Mesothelial cell of epicardium (in vitro differentiated cells): ENCODE measurements around the gene ASF1B. TPM values are rescaled to one million over a fixed set of nuclear protein-coding genes. Genes with fewer than 3 reads are reported as not detected.
A peak's percentile ranks its signal among the peaks of the same experiment; 100 is the strongest.

Experiments used
- DNase-seq, 2 experiments: peaks; one replicate each; pipeline ENCODE4 v3.0.0; 2021; ENCODE audit warnings: low spot score in 2 of 2; ENCODE audit not compliant: unreplicated experiment in 2 of 2
- H3K27ac Mint-ChIP-seq: 2 replicates; pipeline ENCODE4 v1.8.0; 2021; ENCODE audit warnings: mixed read lengths
- H3K27me3 Mint-ChIP-seq: 2 replicates; pipeline ENCODE4 v1.8.0; 2021; ENCODE audit warnings: low read depth, mixed read lengths
- H3K36me3 Mint-ChIP-seq: 2 replicates; pipeline ENCODE4 v1.8.0; 2021; ENCODE audit warnings: mixed read lengths
- H3K4me1 Mint-ChIP-seq: 2 replicates; pipeline ENCODE4 v1.8.0; 2021; ENCODE audit warnings: mixed read lengths
- H3K4me3 Mint-ChIP-seq: 2 replicates; pipeline ENCODE4 v1.8.0; 2021; ENCODE audit warnings: mild to moderate bottlenecking, moderate library complexity, mixed read lengths
- H3K9me3 Mint-ChIP-seq: 2 replicates; pipeline ENCODE4 v1.8.0; 2021; ENCODE audit warnings: mixed read lengths
- CTCF ChIP-seq: fragments of 200-600 bp; sonication (generic); IDR thresholded peaks from one replicate; pipeline ENCODE4 v1.5.0; 2021; ENCODE audit warnings: antibody characterized with exemption; ENCODE audit not compliant: unreplicated experiment
- total RNA-seq: library from RNA; stranded (reverse); gene quantifications from 3 replicates; pipeline ENCODE4 v1.2.1, GENCODE V29; 2021

The ASF1B gene
- total RNA-seq, 1 donor from 2014 or later = 8.4 TPM

DNA sequence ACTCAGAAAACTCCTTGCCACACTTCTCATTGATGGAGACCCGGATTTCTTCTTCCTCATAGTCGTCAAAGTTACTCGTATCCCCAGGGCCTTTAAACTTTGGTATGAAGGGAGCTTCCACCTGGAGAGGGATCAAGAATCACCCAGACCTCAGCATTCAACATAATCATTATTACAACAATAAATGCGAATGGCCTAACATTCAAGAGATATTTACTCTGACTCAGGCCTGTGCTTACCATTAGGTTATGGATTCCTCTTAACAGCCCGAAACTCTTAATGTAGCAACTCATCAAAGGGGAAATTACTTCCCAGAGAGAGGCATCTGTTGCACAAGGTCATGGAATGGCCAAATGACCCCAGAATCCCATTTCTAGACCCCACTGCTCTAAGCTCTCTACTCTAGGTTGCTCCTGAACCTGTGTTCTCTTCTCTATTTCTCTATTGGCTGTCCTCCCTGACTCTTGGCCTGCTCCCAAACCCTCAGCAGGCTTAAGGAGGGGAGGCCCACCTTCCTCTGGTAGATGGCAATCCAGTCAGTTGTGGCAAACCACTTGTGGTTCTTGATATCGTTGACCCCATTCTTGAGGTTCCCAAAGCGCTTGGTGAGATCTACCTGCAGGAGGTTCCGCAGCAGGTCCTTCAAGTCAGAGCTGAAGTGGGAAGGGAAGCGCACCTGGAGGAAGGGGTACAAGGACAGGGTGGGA, 43.1 kb downstream of the ASF1B start:
- Mint-ChIP-seq H3K9me3 (peaks cover 4% of the 10 kb centered on the region), H3K4me3 (peak overlapping the region; percentile 36), H3K27ac (no peak overlapping the region), H3K4me1 (peaks cover 14% of the 10 kb centered on the region), H3K36me3 (peaks cover 29% of the 10 kb centered on the region), H3K27me3 (no peaks in the 10 kb centered on the region)
- no peak for DNase-seq
- no peak for TF ChIP-seq CTCF

- Mint-ChIP-seq H3K27ac (peak overlapping the region; percentile 99), H3K27me3 (no peaks in the 10 kb centered on the region), H3K4me1 (peaks cover 14% of the 10 kb centered on the region), H3K9me3 (peaks cover 4% of the 10 kb centered on the region), H3K36me3 (peaks cover 27% of the 10 kb centered on the region), H3K4me3 (peak overlapping the region; percentile 97)
- DNase-seq = no peak
- TF ChIP-seq CTCF = no peak
These were observed 44.5 kb downstream of the ASF1B start for GRCh38 chr19:14091813-14092462.

DNA sequence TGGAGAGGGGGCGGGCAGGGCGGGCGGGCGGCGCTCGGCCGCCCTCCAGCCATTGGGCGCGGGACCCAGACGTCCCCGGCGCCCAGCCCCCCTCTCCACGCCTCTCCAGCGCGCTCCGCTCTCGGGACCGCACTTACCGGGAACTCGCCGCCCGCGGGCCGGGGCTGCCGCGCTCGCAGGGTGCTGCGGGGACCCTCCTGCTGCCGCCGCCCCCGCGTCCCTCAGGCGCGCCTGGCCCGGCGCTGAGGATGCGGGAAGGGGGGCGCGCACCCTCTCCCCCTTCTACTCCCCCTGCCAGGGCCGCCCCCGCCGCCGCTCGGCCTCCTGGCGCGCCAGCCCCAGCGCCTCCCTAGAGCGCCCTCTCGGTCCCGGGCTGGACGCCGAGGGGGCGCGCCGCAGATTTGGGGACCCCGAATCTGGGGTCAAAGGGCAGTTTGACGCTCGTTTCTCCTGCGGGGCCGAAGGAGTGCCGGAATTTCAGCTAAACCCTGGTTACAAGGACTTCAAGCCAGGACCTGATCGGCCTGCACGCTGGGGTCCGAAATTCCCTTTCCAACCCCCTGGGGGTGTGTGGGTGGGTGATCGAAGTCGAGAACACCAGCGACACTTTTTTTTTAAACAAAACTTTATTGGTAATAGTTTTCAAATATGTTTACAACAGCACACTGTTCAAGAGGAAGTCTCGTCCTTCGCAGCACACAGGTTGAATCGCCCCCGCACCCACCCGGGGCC, 45.1 kb downstream of the ASF1B start:
- Mint-ChIP-seq H3K4me1 (peaks cover 14% of the 10 kb centered on the region), H3K9me3 (peaks cover 4% of the 10 kb centered on the region), H3K4me3 (peak overlapping the region; percentile 97), H3K27ac (peak overlapping the region; percentile 99), H3K27me3 (no peaks in the 10 kb centered on the region), H3K36me3 (peaks cover 22% of the 10 kb centered on the region)
- peak; percentile 70 to 77 for DNase-seq
- TF ChIP-seq CTCF = no peak

GRCh38 chr19:14090509-14091080, 45.8 kb downstream of the ASF1B start, which contains the start of gene SAMD1:
SAMD1 (minus strand) TSS chr19:14090751.
- peak within 1 kb of the TSS; percentile 99 for H3K27ac Mint-ChIP-seq
- H3K9me3 Mint-ChIP-seq = peaks cover 4% of the 10 kb centered on the region
- TF ChIP-seq CTCF = no peak
- H3K4me1 Mint-ChIP-seq = peaks cover 14% of the 10 kb centered on the region
- H3K4me3 Mint-ChIP-seq = peak within 1 kb of the TSS; percentile 97
- DNase-seq = peak; percentile 78 to 86
- H3K36me3 Mint-ChIP-seq = peaks cover 22% of the 10 kb centered on the region
- no peaks in the 10 kb centered on the region for H3K27me3 Mint-ChIP-seq

DNA sequence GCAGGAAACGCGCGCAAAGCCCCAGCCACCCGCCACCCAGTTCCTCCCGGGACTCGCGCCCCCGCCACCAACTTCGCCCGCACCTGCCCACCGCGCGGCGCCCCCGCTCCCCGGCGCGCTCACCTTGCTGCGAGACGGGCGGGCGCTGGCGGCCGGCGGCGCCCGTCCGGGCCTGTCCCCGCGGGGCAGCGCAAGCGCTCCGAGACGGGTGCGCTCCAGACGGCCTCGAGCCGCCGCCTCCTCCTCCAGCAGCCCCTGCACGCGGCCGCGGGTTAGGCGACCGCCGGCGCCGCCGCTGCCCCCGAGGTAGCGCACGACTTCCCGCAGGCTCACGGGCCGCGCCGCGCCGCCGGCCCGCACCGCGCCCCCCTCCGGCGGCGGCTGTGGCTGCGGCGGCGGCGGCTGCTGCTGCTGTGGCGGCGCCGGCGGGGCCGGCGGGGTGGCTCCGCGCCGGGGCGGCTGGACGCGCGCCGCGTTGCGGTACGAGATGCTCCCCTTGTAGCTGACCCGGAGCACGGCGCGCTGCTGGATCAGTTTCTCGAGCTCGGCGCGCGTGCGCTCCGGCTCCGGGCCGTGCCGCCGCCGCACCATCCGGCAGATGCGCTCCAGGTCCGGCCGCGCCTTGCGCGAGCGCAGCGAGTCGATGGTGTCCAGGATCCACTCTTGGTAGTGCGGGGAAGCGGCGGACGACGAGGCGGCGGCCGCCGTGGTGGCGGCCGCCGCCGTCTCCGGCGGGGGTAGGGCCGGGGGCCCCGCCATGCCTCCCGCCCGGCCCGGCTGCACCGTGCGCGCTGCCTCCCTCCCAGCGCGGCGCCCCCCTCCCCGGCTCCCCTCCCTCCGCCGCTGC, 46.5 kb downstream of the ASF1B start:
- H3K9me3 Mint-ChIP-seq = peaks cover 4% of the 10 kb centered on the region
- H3K4me3 Mint-ChIP-seq = peak overlapping the region; percentile 78
- peaks cover 14% of the 10 kb centered on the region for H3K4me1 Mint-ChIP-seq
- H3K27me3 Mint-ChIP-seq = no peaks in the 10 kb centered on the region
- DNase-seq = peak; percentile 63 to 69
- peak overlapping the region; percentile 86 for H3K27ac Mint-ChIP-seq
- TF ChIP-seq CTCF = peak; percentile 24
- peaks cover 24% of the 10 kb centered on the region for H3K36me3 Mint-ChIP-seq
